HepG2 (cell line): ENCODE data around the gene COPS6. TPM values are rescaled to one million over a fixed set of nuclear protein-coding genes. Genes with fewer than 3 reads are reported as not detected.

Experiments
- ARNT2 ChIP-seq: sonication (generic); formaldehyde crosslinking; IDR thresholded peaks from 2 replicates; pipeline ENCODE4 v1.8.0; 2022; ENCODE audit warnings: mild to moderate bottlenecking, low read depth, missing genetic modification reagents, moderate library complexity
- CHCHD3 ChIP-seq: sonication (generic); formaldehyde crosslinking; IDR thresholded peaks from 2 replicates; pipeline ENCODE4 v1.8.0; 2022; ENCODE audit warnings: mild to moderate bottlenecking, missing genetic modification reagents, moderate library complexity
- CREB1 ChIP-seq, 2 experiments: fragments of 450-650 bp in 1 of 2; IDR thresholded peaks; 2 replicates each; pipeline ENCODE4 v1.6.1; 2016 to 2017; ENCODE audit warnings: control low read depth in 1 of 2, mild to moderate bottlenecking in 1 of 2, missing compliant biosample characterization in 1 of 2, missing genetic modification characterization in 1 of 2
- E2F1 ChIP-seq: sonication (generic); formaldehyde crosslinking; IDR thresholded peaks from 2 replicates; pipeline ENCODE4 v1.5.0; 2020; ENCODE audit warnings: missing genetic modification reagents
- GRHL1 ChIP-seq: sonication (generic); formaldehyde crosslinking; conservative IDR thresholded peaks from 2 replicates; pipeline ENCODE4 v1.8.0; 2022; ENCODE audit warnings: missing genetic modification reagents
- HDAC6 ChIP-seq: fragments of 200-600 bp; sonication (generic); IDR thresholded peaks from 2 replicates; pipeline ENCODE4 v1.7.0; 2017; ENCODE audit warnings: mild to moderate bottlenecking, antibody characterized with exemption, low read length, low read depth
- IRX3 ChIP-seq: sonication (generic); formaldehyde crosslinking; IDR thresholded peaks from 2 replicates; pipeline ENCODE4 v1.8.1; 2023; ENCODE audit warnings: mild to moderate bottlenecking, low read depth, missing genetic modification reagents, borderline replicate concordance
- KDM4B ChIP-seq: sonication (generic); formaldehyde crosslinking; IDR thresholded peaks from 2 replicates; pipeline ENCODE4 v1.4.0; 2020; ENCODE audit warnings: missing genetic modification reagents
- KDM5B ChIP-seq: sonication (generic); formaldehyde crosslinking; IDR thresholded peaks from 2 replicates; pipeline ENCODE4 v1.4.0; 2020; ENCODE audit warnings: missing genetic modification reagents, mild to moderate bottlenecking, borderline replicate concordance
- POLR2AphosphoS2 ChIP-seq: IDR thresholded peaks from 2 replicates; pipeline ENCODE4 v1.6.1; 2011; ENCODE audit warnings: low read depth, low read length, improper control_type of control experiment
- RBM39 ChIP-seq: fragments of 200-400 bp; formaldehyde crosslinking; IDR thresholded peaks from one replicate; pipeline ENCODE4 v1.6.1; 2018; ENCODE audit warnings: antibody characterized with exemption, mild to moderate bottlenecking, low read depth, low read length; ENCODE audit not compliant: poor library complexity, severe bottlenecking
- SSRP1 ChIP-seq: IDR thresholded peaks from 2 replicates; pipeline ENCODE4 v1.6.1; 2016; ENCODE audit warnings: control low read depth
- ZNF280D ChIP-seq: sonication (generic); formaldehyde crosslinking; IDR thresholded peaks from 2 replicates; pipeline ENCODE4 v1.5.1; 2020; ENCODE audit warnings: mild to moderate bottlenecking, missing genetic modification reagents
- ZNF615 ChIP-seq: sonication (generic); formaldehyde crosslinking; IDR thresholded peaks from 2 replicates; pipeline ENCODE4 v1.5.0; 2020; ENCODE audit warnings: mild to moderate bottlenecking, missing genetic modification reagents, borderline replicate concordance
- ZNF674 ChIP-seq: sonication (generic); formaldehyde crosslinking; IDR thresholded peaks from 2 replicates; pipeline ENCODE4 v1.5.0; 2020; ENCODE audit warnings: low read depth, mild to moderate bottlenecking, missing genetic modification reagents
- ZNF687 ChIP-seq: sonication (generic); formaldehyde crosslinking; IDR thresholded peaks from 2 replicates; pipeline ENCODE4 v1.5.1; 2020; ENCODE audit warnings: mild to moderate bottlenecking, missing genetic modification reagents, moderate library complexity
- ZNF775 ChIP-seq: sonication (generic); formaldehyde crosslinking; IDR thresholded peaks from 2 replicates; pipeline ENCODE4 v1.4.0; 2020; ENCODE audit warnings: missing genetic modification reagents, mild to moderate bottlenecking, moderate library complexity, borderline replicate concordance
- polyA plus RNA-seq, 8 experiments: library from polyadenylated mRNA; depleted of rRNA in 3 of 8; stranded (reverse) in 7 of 8; unstranded in 1 of 8; fragments of >200 nt; fragmentation: Illumina TruSeq in 4 of 8; extraction: Trizol in 4 of 8; gene quantifications; 2 replicates each; pipeline versions ENCODE4 v1.2.1 to v1.2.3, GENCODE V29; 2011 to 2016; ENCODE audit warnings: low read depth in 4 of 8, missing spikeins in 1 of 8, mixed read lengths in 1 of 8; ENCODE audit not compliant: insufficient read depth in 1 of 8
- total RNA-seq, 5 experiments: library from RNA; depleted of rRNA; stranded (reverse); fragments of >200 nt; fragmentation: Illumina TruSeq; extraction: Trizol; gene quantifications; 2 replicates each; pipeline ENCODE4 v1.2.3, GENCODE V29; 2016; ENCODE audit warnings: low read depth in 1 of 5

COPS6 gene
- total and polyA plus RNA-seq, 2 of the 13 experiments (the other 11 are each of a cell fraction or from before 2014, with no cell fraction given), result 33.4 to 117 TPM

- TF ChIP-seq KDM4B (peak; percentile 29; the same call in 1 of the 2 replicates), IRX3 (CRISPR knock-in tag) (peak; percentile 30; the same call in 1 of the 2 replicates), ZNF775 (CRISPR knock-in tag) (no peak), RBM39 (peak; percentile 50), KDM5B (CRISPR knock-in tag) (peak; percentile 44; the same call in 1 of the 2 replicates), ZNF674 (no peak), ARNT2 (CRISPR knock-in tag) (no peak), POLR2AphosphoS2 (no peak), ZNF687 (CRISPR knock-in tag) (peak; percentile 93), ZNF280D (CRISPR knock-in tag) (peak; percentile 60; the same call in 1 of the 2 replicates), GRHL1 (CRISPR knock-in tag) (no peak), E2F1 (peak; percentile 65; the same call in 1 of the 2 replicates), CHCHD3 (CRISPR knock-in tag) (no peak), HDAC6 (no peak), ZNF615 (no peak; the same call in 1 of the 2 replicates), SSRP1 (CRISPR knock-in tag) (0 out of 2 replicates have a peak, but pooled peaks have one; percentile 2), CREB1 (IDR thresholded peaks at IDR 0.05) (peak; percentile 88), CREB1 (CRISPR knock-in tag; IDR thresholded peaks at IDR 0.05) (peak; percentile 96)
These were observed 39.1 kb upstream of the COPS6 start, which contains the start of gene ZSCAN21 (continued) for GRCh38 chr7:100049441-100050291.
